ENCODE data around the gene IL6ST. TPM values are rescaled to one million over a fixed set of nuclear protein-coding genes. Genes with fewer than 3 reads are reported as not detected.
A peak's percentile ranks its signal among the peaks of the same experiment; 100 is the strongest.
"Not testable (repeated sequence)": the region's sequence is repeated elsewhere in the genome, so short reads cannot be mapped to it uniquely, and the experiment has no call there.

Gene IL6ST
- total RNA-seq, 1 donor from 2014 or later = 65.1 TPM

DNA sequence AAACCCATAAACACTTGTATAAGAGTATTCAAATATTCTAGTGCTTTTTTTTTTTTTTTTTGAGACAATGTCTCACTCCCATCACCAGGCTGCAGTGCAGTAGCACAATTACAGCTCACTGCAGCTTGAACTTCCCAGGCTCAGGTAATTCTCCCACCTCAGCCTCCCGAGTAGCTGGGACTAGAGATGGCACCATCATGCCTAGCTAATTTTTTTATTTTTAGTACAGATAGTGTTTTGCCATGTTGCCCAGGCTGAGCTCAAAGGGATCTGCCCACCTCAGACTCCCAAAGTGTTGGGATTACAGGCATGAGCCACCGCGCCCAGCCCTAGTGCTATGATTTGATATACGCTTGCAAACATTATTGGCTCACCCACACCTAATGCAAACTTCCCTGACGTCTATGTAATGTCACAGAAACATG is 11.8 kb downstream of the IL6ST start:
- intact Hi-C loops (cut with micrococcal nuclease) = loop anchor here (1.0 to 5.0 kb wide), 2 partner anchors 44 to 218 kb away; no protein-coding TSS in a partner anchor
- peak; percentile 73 for DNase-seq
- H3K36me3 Mint-ChIP-seq (ENCODE audit: low read depth) = peaks cover 37% of the 10 kb centered on the region
- peak overlapping the region; percentile 43 for H3K4me3 Mint-ChIP-seq
- H3K9me3 Mint-ChIP-seq = no peaks in the 10 kb centered on the region
- H3K27me3 Mint-ChIP-seq = no peaks in the 10 kb centered on the region
- H3K4me1 Mint-ChIP-seq = peaks cover 61% of the 10 kb centered on the region
- peak overlapping the region; percentile 22 for H3K27ac Mint-ChIP-seq

DNA sequence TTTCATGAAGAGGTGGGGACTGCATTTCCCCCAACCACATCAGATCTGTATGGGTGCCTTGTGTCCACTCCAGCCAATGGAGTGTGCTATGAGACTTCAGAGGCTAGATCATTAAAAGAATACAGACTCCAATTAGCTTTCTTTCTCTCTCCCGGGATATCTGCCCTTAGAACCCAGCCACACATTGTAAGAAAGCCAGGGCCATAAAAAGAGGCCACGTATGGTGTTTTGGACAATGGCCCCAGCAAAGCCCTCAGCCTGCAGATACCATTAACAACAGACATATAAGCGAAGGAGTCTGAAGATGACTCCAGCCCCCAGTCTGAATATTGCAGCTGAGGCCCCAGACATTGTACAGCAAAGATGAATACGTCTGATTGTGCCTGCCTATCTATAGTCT is 21.5 kb downstream of the IL6ST start:
- peak overlapping the region; percentile 71 for H3K27ac Mint-ChIP-seq
- peaks cover 43% of the 10 kb centered on the region for H3K4me1 Mint-ChIP-seq
- H3K9me3 Mint-ChIP-seq = no peaks in the 10 kb centered on the region
- peaks cover 45% of the 10 kb centered on the region for H3K36me3 Mint-ChIP-seq (ENCODE audit: low read depth)
- H3K27me3 Mint-ChIP-seq = no peaks in the 10 kb centered on the region
- intact Hi-C loops (cut with micrococcal nuclease) = no loop called here
- peak; percentile 41 for DNase-seq
- H3K4me3 Mint-ChIP-seq = no peak overlapping the region

DNA sequence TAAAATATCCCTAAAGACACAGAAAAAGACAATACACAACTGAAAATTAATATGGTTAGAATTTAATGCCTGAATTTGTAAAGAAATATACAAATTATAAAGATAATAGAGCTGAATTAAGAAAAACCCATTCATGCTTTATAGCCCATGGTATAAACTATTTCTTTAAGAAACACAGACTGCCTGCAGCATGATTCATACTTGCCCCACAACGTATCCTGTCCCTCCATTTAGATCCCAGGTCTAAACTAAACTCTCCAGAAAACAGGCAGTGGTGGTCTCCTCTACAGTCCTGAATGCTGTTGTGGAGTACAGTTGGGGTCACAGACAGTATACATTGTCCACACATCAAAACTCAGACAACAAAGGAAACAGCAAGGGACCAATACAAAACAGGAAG is 24.8 kb downstream of the IL6ST start:
- intact Hi-C loops (cut with micrococcal nuclease) = no loop called here
- Mint-ChIP-seq H3K4me3 (no peak overlapping the region), H3K4me1 (peaks cover 32% of the 10 kb centered on the region), H3K36me3 (ENCODE audit: low read depth) (peaks cover 53% of the 10 kb centered on the region), H3K9me3 (no peaks in the 10 kb centered on the region), H3K27me3 (no peaks in the 10 kb centered on the region), H3K27ac (peak overlapping the region; percentile 2)
- DNase-seq = peak; percentile 53

DNA sequence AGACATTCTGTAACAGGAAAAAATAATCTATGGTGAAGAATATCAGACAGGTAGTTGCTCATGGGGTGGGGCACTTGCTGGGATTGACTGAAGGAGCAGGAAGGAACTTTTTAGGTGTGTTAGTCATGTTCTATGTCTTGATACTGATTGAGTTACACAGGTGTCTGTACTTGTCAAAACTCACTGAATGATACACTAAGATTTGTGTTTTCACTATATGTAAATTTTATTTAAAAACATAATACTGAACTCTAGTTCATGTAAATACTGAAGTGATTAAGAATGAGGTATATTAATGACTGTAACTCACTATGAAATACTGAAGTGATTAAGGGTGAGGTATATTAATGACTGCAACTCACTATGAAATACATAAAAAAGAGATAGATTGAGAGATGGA is 28.5 kb downstream of the IL6ST start:
- H3K4me3 Mint-ChIP-seq = no peak overlapping the region
- H3K27ac Mint-ChIP-seq = peak overlapping the region; percentile 48
- intact Hi-C loops (cut with micrococcal nuclease) = no loop called here
- H3K36me3 Mint-ChIP-seq (ENCODE audit: low read depth) = peaks cover 52% of the 10 kb centered on the region
- H3K27me3 Mint-ChIP-seq = no peaks in the 10 kb centered on the region
- H3K4me1 Mint-ChIP-seq = peaks cover 25% of the 10 kb centered on the region
- DNase-seq = no peak
- no peaks in the 10 kb centered on the region for H3K9me3 Mint-ChIP-seq

DNA sequence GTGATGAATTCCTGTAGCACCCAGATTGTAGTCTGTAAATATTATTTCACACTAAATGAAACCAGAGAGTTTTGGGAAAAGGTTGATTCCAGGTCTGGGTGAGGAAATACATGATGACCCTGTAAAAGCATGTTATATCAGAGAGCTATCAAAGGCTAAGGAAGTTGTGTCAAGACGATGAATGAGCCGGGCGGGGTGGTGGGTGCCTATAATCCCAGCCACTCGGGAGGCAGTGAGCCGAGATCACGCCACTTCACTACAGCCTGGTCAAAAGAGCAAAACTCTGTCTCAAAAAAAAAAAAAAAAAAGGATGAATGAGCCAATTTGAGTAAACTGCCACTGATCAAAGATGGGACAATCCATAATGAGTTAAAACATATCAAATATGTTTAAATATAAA is 29.2 kb downstream of the IL6ST start:
- DNase-seq = no peak
- Mint-ChIP-seq H3K4me3 (no peak overlapping the region), H3K9me3 (no peaks in the 10 kb centered on the region), H3K36me3 (ENCODE audit: low read depth) (peaks cover 54% of the 10 kb centered on the region), H3K27me3 (no peaks in the 10 kb centered on the region), H3K27ac (no peak overlapping the region), H3K4me1 (peaks cover 18% of the 10 kb centered on the region)
- intact Hi-C loops (cut with micrococcal nuclease) = no loop called here

DNA sequence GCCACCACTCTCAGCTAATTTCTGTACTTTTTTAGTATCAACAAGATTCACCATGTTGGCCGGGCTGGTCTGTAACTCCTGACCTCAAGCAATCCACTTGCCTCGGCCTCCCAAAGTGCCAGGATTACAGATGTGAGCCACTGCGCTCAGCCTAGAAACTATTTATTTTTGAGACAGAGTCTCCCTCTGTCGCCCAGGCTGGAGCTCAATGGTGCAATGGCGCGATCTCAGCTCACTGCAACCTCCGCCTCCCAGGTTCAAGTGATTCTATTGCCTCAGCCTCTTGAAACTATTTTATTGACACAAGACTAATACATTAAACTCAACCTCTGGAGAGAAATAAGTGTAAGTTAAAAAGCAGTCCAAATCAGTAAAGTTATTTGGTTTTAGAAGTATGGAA is 34.0 kb downstream of the IL6ST start:
- Mint-ChIP-seq H3K9me3 (no peaks in the 10 kb centered on the region), H3K4me1 (peaks cover 9% of the 10 kb centered on the region), H3K4me3 (no peak overlapping the region), H3K27ac (peak overlapping the region; percentile 37), H3K36me3 (ENCODE audit: low read depth) (peaks cover 55% of the 10 kb centered on the region), H3K27me3 (no peaks in the 10 kb centered on the region)
- peak; percentile 38 for DNase-seq
- intact Hi-C loops (cut with micrococcal nuclease) = no loop called here

DNA sequence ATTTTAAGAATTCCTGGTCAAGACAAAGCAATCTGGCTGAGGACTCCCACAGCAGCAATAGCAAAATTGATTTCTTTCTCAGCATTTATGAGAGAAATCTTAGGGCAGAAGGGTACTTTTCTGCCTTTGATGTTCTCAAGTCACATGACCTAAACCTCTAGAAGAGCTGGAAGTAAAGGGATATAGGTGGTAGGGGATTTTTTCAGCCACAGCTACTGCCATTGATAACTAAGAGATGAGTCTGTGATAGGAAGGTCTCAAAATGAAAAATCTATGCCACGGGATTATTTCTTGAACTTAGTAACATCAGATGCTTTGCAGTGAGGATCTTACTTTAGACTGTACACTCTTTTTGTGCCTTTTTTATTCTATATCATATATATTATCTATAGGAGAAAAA is 35.6 kb downstream of the IL6ST start:
- intact Hi-C loops (cut with micrococcal nuclease) = no loop called here
- H3K4me1 Mint-ChIP-seq = peaks cover 7% of the 10 kb centered on the region
- no peak overlapping the region for H3K27ac Mint-ChIP-seq
- H3K9me3 Mint-ChIP-seq = no peaks in the 10 kb centered on the region
- H3K36me3 Mint-ChIP-seq (ENCODE audit: low read depth) = peaks cover 58% of the 10 kb centered on the region
- no peaks in the 10 kb centered on the region for H3K27me3 Mint-ChIP-seq
- peak; percentile 56 for DNase-seq
- H3K4me3 Mint-ChIP-seq = no peak overlapping the region

DNA sequence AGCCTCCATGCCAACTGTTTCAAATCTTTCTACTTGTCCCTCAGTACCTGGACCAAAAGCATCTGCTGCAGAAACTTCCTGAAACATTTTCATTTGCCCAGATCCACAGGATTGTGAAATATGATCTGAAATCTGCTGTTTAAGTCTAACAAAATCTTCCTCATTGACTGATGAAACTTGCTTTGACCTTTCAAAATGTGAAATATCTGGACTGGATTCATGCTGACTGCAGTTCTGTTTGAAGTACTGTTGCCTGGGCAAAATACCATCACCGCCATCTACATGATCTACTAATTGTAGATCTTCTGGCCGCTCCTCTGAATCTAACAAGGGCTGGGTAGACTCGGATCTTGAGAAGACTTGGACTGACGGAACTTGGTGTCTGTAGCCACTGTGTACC is 53.6 kb downstream of the IL6ST start:
- H3K9me3 Mint-ChIP-seq; H3K4me1 Mint-ChIP-seq; H3K27me3 Mint-ChIP-seq; H3K4me3 Mint-ChIP-seq; intact Hi-C loops (cut with micrococcal nuclease): not testable (repeated sequence)
- H3K27ac Mint-ChIP-seq = peak overlapping the region; percentile 41
- peak; percentile 51 for DNase-seq
- H3K36me3 Mint-ChIP-seq (ENCODE audit: low read depth) = peaks cover 56% of the 10 kb centered on the region

DNA sequence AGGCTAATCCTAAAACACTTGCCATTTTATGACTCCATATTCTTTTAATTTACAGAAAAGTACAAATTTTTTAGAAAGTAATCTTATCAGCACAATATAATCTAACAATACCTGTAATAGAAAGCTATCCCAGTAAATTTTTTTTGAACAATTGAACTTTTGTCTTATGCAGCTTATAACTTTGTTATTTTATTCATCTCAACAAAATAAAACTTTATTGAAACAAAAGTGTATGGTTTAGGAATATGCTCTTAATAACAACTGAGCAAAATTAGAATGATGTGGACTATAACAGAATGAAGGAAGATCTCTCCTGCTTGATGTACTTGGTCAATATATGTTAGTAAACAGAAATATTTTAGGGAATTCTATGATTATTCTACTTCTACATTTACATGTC is 57.2 kb downstream of the IL6ST start:
- H3K4me3 Mint-ChIP-seq, H3K27ac Mint-ChIP-seq, H3K27me3 Mint-ChIP-seq, DNase-seq, H3K9me3 Mint-ChIP-seq, H3K4me1 Mint-ChIP-seq: not testable (repeated sequence)
- intact Hi-C loops (cut with micrococcal nuclease) = loop anchor here (2.0 kb wide), 1 partner anchor 331 kb away; no protein-coding TSS in a partner anchor
- H3K36me3 Mint-ChIP-seq (ENCODE audit: low read depth) = peaks cover 42% of the 10 kb centered on the region

DNA sequence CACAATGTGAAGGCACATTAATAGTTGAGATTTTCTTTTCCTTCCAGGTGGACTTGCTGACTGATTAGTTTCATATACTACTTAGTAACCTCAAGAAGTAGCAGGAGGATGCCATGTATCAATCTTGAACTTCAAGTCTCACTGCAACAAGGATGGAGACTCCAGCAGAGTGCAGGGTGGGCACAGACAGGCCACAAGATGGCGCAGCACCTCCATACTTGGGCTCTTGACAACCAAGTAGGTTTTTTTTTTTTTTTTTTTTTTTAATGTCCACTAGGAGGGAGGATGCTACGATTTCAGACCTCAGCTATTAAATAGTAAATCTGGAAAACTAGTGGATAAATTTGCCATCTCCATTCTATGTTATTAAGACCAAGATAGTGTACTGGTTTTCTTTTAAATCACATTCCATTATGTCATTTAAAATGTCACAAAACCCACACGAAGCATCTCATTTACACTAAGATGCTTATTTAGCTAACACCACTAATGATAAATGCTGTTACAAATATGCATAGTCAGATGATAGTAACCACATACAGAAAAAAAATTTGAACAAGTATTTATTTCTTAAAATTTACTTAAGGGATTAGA is 58.6 kb downstream of the IL6ST start:
- Mint-ChIP-seq H3K4me1 (peaks cover 2% of the 10 kb centered on the region), H3K4me3 (no peak overlapping the region), H3K27me3 (no peaks in the 10 kb centered on the region), H3K36me3 (ENCODE audit: low read depth) (peaks cover 32% of the 10 kb centered on the region), H3K9me3 (no peaks in the 10 kb centered on the region), H3K27ac (no peak overlapping the region)
- DNase-seq = peak; percentile 92
- intact Hi-C loops (cut with micrococcal nuclease) = loop anchor here (1.0 to 2.0 kb wide), 2 partner anchors 265 to 333 kb away; no protein-coding TSS in a partner anchor

DNA sequence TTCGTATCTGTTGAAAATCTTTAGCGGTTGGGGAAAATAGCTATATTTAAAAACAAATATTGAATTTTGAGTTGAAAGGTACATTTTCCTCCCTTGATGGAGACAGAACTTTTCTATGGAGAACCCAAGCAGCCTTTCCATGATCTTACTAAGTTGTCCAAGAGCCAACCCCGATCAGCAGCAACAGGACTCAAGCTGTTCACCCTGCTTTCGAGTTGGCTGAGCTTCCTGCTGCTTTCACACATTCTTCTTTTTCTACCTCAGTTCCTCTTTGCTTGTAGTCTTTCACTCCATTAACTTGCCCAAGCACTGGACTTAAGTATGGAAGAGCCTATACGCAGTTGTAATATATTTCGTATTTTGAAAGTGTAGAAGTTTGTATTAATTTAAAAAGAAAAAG is 59.4 kb downstream of the IL6ST start:
- Mint-ChIP-seq H3K36me3 (ENCODE audit: low read depth) (peaks cover 28% of the 10 kb centered on the region), H3K27ac (no peak overlapping the region), H3K4me3 (no peak overlapping the region), H3K27me3 (no peaks in the 10 kb centered on the region), H3K9me3 (no peaks in the 10 kb centered on the region), H3K4me1 (peaks cover 1% of the 10 kb centered on the region)
- intact Hi-C loops (cut with micrococcal nuclease) = no loop called here
- DNase-seq = no peak

DNA sequence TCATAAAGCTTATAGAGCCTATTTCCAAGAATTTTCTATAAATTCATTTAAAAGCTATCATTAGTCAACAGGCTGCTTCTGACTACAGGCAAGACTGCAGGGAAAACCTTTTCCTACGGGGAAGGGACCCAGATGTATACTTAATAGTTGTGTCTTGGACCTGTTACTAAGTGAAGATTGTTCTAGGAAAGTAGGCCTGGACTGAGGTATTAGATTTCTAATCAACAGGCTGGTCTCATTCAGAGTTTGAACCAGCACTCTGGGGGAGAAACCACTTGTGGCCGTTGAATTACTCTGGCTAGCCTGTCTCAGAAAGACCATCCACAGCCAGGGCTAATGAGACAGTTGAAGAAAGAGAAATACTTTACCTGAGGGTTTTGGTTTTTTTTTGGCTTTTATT is 60.0 kb downstream of the IL6ST start:
- Mint-ChIP-seq H3K4me3 (no peak overlapping the region), H3K4me1 (no peaks in the 10 kb centered on the region), H3K36me3 (ENCODE audit: low read depth) (peaks cover 23% of the 10 kb centered on the region), H3K9me3 (no peaks in the 10 kb centered on the region), H3K27me3 (no peaks in the 10 kb centered on the region), H3K27ac (no peak overlapping the region)
- intact Hi-C loops (cut with micrococcal nuclease) = no loop called here
- DNase-seq = no peak

DNA sequence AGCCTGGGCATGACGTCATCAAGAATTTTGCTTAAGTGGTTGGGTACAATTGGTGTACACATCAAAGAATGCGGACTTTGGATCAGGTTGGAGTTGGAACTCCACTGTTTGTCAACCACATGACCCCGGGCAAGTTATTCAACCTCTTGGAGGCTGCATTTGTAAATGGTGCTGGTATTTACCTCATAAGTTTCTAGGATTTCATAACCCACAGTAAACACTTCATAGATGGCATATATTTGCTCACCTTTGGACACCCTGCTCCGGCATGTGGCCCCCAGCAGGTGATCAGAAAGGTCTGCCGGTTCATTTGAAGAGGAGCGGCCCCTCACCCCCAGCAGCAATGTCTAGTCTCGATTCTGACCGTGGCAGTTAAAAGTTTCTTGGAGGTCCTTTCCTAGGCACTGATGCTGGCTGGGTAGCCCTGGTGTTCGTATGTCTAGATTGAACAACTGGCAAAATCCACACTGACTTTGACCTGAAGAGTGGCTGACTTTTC is 60.6 kb downstream of the IL6ST start:
- Mint-ChIP-seq H3K27ac (no peak overlapping the region), H3K36me3 (ENCODE audit: low read depth) (peaks cover 18% of the 10 kb centered on the region), H3K4me3 (no peak overlapping the region), H3K4me1 (no peaks in the 10 kb centered on the region), H3K9me3 (no peaks in the 10 kb centered on the region), H3K27me3 (no peaks in the 10 kb centered on the region)
- no peak for DNase-seq
- intact Hi-C loops (cut with micrococcal nuclease) = no loop called here

DNA sequence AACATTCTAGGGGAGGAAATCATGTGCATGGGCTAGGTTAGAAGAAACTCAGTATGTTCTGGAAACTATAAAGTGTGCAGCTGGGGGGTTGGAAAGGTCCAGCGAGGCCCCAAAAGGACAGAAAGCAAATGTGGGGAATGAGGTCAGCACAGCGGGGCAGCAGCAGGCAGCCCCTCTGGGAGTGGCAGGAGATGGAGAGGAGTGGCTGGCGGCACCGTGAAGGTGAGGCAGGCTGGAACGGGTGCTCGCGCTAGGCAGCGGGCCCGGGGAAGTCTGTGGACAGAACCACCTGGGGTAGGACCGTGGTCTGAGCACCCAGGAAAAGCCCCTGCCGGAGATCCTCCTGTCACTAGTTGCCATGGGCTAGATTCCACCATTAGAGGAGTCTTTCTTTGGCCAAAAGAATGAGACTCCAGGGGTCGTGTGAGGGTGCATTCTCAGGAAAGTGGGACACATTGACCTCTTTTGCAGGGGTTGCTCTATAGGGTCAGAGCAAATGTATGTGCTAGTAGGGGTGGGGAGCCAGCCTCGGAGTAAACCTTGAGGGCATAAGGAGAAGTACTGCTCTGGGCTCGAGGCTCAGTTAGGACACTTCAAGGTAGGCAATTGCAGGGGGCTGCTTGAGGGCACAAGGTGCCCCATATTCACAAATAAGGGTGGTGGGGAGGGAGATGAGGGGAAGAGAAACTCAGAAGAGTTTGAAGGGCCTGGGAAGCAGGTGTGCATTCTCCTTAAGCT is 61.2 kb downstream of the IL6ST start:
- Mint-ChIP-seq H3K27ac (no peak overlapping the region), H3K27me3 (no peaks in the 10 kb centered on the region), H3K4me1 (no peaks in the 10 kb centered on the region), H3K36me3 (ENCODE audit: low read depth) (peaks cover 14% of the 10 kb centered on the region), H3K4me3 (no peak overlapping the region), H3K9me3 (no peaks in the 10 kb centered on the region)
- DNase-seq = no peak
- intact Hi-C loops (cut with micrococcal nuclease) = no loop called here

Data from activated CD4-positive, alpha-beta T cell treated with anti-CD3 and anti-CD28 coated beads, Interleukin-2, amount 10 ng/mL, durations not matched to agents 24 days and 14 days (primary cell).